T1000 (cell line): ENCODE results near the gene PIBF1.
"Not testable (repeated sequence)": the region's sequence is repeated elsewhere in the genome, so short reads cannot be mapped to it uniquely, and the experiment has no call there.

Experiments
- DNase-seq: peaks from one replicate; lab custom pipeline; 2025; ENCODE audit warnings: mixed read lengths; lab: John Stamatoyannopoulos, UW

Gene PIBF1, protein sequence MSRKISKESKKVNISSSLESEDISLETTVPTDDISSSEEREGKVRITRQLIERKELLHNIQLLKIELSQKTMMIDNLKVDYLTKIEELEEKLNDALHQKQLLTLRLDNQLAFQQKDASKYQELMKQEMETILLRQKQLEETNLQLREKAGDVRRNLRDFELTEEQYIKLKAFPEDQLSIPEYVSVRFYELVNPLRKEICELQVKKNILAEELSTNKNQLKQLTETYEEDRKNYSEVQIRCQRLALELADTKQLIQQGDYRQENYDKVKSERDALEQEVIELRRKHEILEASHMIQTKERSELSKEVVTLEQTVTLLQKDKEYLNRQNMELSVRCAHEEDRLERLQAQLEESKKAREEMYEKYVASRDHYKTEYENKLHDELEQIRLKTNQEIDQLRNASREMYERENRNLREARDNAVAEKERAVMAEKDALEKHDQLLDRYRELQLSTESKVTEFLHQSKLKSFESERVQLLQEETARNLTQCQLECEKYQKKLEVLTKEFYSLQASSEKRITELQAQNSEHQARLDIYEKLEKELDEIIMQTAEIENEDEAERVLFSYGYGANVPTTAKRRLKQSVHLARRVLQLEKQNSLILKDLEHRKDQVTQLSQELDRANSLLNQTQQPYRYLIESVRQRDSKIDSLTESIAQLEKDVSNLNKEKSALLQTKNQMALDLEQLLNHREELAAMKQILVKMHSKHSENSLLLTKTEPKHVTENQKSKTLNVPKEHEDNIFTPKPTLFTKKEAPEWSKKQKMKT

DNA sequence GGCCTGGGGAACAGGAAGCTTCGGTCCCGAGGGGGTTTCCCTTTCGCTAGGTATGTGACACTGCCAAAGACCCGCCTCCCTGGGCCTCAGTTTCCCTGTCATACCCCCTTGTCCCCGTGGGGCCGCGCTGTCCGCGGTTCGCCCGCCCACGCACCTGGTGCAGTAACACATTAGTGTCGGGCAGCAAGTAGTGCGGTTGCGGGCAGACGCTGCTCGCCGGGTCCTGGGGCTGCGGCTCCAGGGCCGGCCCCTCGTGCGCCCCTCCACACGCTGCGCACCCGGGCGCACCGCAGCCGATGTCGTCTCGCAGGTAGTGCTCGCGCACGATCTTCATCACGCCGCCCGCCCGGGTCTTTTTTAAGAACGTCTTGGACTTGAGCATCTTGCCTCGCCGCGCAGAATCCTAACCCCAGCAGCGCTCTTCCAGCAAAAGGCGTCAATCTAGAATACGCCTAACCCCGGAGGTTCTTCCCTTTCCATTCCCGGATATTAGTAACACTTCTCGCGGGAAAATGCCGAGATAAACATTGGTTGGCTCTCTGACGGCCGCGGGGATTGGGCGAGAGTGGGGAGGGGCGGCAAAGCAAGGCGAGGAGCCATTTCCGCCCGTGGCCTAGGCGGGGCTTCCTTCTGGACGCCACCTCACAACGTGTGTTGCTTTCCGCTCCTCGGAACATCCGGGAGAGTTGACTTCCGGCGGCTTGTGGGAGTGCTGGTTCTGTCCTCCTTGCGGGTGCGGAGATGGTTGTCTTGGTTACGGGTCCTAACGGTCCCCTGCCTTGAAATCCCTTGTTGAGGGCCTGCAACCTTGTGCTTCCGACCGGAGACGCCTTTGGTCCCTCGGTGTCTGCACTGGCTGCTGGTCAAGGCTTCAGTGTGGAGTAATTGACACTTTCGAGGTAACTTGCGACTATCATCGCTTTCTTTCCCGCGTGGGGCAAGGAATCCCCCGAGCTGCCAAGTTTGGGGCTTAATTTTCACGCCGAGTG, at the start of gene PIBF1, which contains the start of gene DIS3:
TSS of gene PIBF1 (plus strand) at position 683 of the 989 bp plus-strand sequence. CDS start 1,337 bp downstream, outside the sequence.
TSS of gene DIS3 (minus strand) at position 450 of the 989 bp plus-strand sequence. CDS start at position 382, 68 bp downstream.
- peak; percentile 75 for DNase-seq

- no peak for DNase-seq
Measured at GRCh38 chr13:72737033-72737432, 44.9 kb upstream of the PIBF1 start.

DNA sequence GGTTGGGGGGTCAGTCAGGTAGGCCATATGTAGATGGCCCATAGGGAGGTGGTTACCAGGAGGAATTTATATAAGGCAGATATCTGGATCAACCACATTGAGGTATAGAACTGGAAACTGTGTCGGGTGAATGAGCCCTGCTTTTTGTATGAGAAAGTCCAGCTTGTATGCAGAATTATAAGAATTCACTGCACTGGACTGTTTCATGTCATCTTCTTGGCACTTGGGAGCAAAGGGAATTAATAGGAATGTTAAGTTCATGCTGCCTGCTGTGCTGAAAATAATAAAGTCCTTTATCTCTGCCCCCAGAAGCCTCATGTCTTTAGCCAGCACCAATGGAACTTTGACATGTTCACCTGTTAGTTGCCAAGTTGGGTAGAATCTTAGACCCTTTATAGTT, 41.9 kb upstream of the PIBF1 start:
- DNase-seq = no peak

DNA sequence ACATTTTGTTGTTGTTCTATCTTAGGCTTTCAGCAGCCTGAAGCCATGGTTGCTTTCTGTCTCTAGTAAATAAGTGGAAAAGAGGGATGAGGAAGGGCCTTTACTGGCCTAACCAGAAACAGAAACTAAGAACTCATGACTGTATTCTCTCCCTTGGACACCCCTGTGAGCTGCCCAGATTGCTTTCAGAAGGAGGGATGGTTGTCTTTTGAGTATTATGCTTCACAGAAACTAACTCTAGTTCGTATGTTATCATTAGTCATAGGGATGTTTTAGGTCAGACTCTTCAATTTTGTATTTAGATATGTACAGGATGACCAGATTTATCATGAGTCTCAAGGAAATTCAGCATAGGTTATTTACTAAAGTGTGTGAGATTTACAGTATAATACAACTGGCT, 36.7 kb upstream of the PIBF1 start:
- DNase-seq = no peak

DNA sequence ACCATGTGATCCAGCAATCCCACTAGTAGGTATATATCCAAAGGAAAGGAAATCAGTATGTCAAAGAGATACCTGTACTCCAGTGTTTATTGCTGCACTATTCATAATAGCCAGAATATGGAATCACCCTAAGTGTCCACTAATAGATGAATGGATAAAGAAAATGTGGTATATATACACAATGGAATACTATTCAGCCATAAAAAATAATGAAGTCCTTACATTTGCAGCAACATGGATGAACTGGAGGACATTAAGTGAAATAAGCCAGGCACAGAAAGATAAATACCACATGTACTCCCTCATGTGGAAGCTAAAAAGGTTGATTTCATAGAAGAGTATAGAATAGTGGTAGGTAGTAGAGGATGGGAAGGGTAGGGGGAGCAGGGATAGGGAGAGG, 30.7 kb upstream of the PIBF1 start:
- DNase-seq = no peak

- no peak for DNase-seq
Measured at GRCh38 chr13:72754111-72754510, 27.8 kb upstream of the PIBF1 start.

DNA sequence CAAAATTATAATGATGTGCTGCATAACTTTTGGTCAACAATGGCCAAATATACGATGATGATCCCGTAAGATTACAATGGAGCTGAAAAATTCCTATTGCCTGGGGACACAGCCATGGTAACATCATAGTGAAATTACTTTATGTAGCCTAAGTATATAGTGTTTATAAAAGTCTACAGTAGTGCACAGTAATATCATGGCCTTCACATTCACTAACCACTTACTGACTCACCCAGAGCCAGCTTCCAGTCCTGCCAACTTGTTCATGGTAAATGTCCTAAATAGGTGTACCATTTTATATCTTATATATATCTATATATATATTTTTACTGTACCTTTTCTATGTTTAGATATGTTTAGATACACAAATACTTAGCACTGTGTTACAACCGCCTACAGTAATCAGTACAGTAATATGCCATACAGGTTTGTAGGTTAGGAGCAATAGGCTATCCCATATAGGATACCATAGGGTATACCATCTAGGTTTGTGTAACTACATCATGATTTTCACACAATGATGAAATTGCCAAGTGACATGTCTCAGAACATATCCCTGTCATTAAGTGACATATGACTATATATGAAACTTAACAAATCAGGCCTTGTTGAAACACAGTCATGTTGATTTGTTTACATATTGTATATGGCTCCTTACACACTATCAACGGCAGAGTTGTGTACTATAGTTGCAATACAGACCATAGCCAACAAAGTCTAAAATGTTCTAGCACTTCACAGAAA, 24.0 kb upstream of the PIBF1 start:
- no peak for DNase-seq

DNA sequence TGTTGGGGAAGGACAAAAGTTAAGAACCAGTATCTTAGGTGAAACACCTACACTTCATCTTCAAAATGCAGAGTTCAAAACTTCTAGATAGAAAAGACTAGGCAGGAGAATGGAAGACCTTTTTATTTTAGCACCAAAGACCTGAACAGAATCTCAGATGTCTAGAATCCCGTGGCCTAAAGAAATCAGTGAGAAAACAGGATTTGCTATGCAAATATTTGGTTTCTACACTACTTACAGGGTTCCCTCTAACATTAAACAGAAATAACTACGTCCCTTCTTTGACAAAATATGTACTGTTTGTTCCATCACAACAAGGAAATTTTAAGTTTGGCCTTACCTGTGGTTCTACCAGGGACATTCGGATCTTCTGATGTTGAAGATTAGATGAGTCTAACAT, 21.7 kb upstream of the PIBF1 start:
- DNase-seq = no peak

DNA sequence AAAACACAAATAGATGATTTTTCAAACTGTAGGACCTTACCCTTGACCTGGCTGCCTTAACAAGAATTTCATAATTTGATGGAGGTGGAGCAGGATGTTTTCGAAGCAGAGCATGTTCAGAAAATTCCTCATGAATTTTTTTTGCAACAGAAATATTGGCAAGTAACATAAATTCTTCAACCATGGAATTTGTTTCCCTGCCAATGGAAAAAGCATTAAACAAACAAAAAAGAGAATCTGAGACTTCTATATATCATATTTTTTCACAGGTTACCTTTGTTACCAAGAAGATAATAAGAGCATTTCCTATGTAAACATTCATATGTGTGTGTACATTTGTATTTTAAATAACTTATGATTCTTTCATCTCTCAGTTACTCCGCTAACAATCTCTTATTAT, 18.5 kb upstream of the PIBF1 start:
- no peak for DNase-seq

- no peak for DNase-seq
Measured at GRCh38 chr13:72774019-72774418, 7.9 kb upstream of the PIBF1 start.

DNA sequence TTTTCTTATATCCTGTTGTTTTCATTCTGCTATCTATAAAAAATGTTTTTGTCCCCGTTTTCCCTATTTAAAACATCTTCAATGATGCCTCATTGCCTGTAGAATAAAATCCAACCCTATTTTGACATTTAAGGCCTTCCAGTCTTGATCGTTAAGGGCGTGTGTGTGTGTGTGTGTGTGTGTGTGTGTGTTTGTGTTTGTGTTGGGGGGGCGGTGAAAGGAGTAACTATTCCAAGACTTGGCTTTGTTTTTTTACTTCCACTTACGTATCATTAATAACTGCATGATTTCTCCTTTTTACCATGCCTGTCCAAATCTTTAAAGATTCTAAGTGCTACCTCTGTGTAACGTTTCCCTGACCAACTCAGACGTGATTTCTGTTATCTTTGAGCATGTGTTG, 784 bp downstream of the PIBF1 start:
- no peak for DNase-seq

GRCh38 chr13:72784679-72785078, 2.7 kb downstream of the PIBF1 start:
- not testable (repeated sequence) for DNase-seq

- no peak for DNase-seq
Measured at GRCh38 chr13:72788831-72789230, 6.9 kb downstream of the PIBF1 start.

- no peak for DNase-seq
Measured at GRCh38 chr13:72792640-72793039, 10.7 kb downstream of the PIBF1 start.

DNA sequence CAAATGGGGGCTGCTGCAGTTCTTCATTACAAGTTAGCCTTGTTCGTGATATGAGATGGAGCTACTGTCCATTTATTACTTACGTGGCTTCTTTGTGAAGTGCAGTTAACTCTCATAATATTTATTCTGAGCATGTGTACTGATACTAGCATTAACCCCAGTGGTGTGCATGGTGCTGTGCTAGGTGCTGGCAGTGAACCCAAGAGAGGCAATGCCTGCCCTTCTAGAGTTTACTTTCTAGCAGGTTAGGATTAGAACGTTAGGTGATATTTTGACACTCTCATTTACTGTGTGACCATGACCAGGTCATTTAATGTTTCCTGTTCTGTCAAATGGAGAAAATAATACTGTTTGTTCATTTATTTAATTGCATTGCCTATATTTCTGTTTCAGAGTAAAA, 16.9 kb downstream of the PIBF1 start:
- no peak for DNase-seq

- no peak for DNase-seq
Measured at GRCh38 chr13:72804301-72804700, 22.4 kb downstream of the PIBF1 start.

- no peak for DNase-seq
Measured at GRCh38 chr13:72805676-72806346, 23.9 kb downstream of the PIBF1 start.

- DNase-seq = not testable (repeated sequence)
Measured at GRCh38 chr13:72806514-72806913, 24.6 kb downstream of the PIBF1 start.

DNA sequence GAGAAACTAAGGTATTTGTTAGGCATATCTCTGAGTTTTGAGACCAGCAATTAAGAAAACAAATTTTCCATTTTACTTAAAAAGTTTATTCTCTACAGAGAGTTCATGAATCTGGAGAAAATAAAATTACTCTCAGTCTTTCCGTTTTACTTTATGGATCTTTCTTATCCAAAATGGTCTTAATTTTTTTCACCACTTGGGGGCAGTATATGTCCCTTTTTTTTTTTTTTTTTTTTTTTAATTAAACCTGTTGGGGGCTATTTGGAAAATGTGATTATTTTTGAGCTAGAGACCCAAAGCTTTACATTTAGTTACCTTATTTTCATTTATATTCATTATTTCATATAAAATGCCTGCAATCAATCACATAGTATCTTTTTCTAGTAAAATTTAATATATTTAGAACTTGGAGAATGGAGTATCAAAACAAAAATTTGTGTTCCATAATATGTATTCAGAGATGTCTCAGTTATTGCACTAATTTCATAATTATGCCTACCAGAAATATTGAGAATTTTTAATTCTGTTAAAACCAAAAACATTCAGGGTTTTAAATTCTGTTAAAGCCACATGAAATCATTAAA, 27.1 kb downstream of the PIBF1 start:
- no peak for DNase-seq
